GM19328 (cell line): ENCODE measurements around the gene ST14.
"Not testable (repeated sequence)": the region's sequence is repeated elsewhere in the genome, so short reads cannot be mapped to it uniquely, and the experiment has no call there.

Experiments
- ATAC-seq: cut with Tn5 transposase; IDR thresholded peaks from one replicate; pipeline ENCODE4 v1.9.1; 2021; ENCODE audit warnings: mild to moderate bottlenecking, moderate library complexity; ENCODE audit not compliant: unreplicated experiment

ST14 gene

DNA sequence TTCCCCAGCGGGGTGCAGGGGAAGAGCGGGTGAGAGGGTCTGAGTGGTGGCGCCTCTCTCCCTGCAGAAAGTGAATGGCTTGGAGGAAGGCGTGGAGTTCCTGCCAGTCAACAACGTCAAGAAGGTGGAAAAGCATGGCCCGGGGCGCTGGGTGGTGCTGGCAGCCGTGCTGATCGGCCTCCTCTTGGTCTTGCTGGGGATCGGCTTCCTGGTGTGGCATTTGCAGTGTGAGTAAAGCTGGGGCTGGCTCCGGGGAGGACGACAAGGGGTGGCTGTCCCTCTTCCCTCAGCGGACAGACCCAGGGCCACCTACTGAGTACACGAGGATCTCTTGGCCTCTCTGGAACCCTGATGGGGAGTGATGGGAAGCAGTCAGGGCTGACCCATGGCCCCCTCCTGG is 28.5 kb downstream of the ST14 start:
- ATAC-seq, result no peak

DNA sequence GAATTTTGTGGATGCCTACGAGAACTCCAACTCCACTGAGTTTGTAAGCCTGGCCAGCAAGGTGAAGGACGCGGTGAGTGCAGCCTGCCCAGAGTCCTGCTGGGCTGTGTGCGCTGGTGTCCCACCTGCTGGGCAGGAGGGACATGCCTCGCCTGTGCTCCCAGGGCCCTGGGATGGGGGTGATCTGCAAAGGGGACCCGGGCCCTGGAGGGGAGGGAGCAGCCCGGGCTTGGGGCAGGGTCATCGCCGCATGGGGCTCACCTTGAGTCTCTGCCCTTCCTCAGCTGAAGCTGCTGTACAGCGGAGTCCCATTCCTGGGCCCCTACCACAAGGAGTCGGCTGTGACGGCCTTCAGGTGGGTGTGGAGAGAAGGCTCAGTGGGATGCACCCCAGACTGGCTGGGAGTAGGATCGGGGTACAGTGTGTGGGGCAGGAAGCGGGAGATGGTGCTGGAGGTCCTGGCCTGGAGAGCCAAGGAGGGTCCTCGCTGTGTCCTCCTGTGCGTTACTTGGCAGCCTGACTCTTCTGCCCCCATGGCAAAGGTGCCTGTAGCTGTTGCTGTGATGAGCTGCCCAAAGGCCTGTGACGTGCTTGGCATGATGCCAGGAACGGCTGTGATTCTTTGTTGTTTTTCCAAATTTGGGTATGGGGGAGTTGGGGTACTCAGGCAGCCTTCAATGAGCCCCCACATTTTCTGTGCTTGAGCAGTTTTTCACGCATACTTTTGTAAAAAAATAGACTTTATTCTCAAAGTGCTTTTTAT is 29.2 kb downstream of the ST14 start:
- ATAC-seq, result no peak

DNA sequence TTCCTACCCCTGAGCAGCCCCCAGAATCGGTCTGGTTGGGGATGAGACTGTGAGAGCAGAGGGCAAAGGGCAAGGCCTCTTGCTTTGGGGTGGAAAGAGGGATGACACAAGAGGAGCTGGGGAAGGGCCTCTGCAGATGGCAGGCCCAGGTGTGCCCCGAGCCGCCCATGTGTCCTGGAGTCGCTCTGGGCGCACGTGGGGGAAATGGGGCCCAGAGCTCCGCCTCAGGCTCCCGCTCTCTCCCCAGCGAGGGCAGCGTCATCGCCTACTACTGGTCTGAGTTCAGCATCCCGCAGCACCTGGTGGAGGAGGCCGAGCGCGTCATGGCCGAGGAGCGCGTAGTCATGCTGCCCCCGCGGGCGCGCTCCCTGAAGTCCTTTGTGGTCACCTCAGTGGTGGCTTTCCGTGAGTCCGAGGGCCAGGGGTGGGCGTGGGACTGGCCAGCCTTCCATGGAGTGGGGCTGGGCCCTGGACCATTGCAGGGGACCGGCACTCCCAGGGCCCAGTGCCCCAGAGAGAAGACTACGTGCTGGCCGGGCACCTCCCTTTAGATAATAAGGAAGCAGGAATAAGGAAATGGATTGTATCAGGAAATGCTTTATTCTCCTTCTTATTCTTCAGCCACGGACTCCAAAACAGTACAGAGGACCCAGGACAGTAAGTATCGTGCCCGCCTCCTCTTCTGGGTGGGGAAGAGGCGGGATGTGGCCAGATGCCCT is 30.1 kb downstream of the ST14 start:
- no peak for ATAC-seq

DNA sequence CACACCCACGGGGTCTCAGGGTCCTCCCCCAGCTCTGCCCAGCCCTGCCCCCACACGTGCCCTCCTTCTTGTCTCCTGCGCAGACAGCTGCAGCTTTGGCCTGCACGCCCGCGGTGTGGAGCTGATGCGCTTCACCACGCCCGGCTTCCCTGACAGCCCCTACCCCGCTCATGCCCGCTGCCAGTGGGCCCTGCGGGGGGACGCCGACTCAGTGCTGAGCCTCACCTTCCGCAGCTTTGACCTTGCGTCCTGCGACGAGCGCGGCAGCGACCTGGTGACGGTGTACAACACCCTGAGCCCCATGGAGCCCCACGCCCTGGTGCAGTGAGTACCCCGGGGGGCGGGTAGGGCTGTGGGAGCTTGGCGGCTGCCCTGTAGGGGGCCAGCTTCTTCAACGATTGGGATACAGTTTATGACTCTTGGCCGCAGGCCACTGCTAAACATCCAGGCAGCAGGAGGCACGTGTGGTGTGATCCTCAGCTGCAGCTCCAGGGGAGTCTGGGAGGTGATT is 30.8 kb downstream of the ST14 start:
- ATAC-seq, result no peak

DNA sequence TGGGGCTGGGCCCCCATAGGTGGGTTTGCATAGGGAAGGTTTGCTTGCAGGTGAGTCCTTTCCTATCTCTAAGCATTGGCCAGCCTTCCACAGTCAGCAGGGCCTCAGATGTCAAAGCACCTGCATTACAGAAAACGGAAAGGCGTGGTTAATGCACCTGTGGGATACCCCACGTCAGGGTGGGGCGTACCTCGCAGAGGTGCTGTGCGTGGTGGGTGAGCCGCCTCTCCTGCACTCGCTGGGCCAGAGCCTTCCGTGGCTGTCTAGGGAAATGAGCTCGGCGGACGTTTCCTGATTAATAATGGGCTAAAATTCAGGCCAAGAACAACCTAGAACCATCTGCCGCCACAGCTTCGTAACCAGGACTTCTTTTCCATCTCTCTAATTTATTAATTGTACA is 32.3 kb downstream of the ST14 start:
- no peak for ATAC-seq

DNA sequence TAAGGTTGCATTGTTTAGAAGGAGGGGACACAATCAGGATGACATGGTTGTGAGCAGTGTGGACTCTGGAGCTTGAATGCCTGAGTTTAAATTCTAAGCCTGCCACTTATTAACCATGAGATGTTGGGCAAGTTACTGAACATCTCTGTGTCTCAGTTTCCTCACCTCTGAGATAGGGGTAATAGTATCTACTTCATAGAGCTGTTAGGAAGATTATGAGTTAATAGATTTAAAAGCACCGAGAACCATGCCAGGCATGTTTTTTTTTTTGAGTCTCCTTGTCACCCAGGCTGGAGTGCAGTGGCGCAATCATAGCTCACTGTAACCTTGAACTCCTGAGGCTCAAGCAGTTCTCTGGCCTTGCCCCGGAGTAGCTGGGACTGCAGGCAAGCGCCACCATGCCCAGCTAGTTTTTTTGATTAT is 33.3 kb downstream of the ST14 start:
- ATAC-seq, result no peak

DNA sequence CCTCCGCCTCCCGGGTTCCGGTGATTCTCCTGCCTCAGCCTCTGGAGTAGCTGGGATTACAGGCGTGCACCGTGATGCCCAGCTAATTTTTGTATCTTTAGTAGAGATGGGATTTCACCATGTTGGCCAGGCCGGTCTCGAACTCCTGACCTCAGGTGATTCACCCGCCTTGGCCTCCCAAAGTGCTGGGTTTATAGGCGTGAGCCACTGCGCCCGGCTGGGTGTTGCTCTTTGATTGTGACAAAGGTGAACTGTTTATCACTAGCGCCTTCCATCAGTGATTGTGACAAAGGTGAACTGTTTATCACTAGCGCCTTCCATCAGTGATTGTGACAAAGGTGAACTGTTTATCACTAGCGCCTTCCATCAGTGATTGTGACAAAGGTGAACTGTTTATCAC is 34.0 kb downstream of the ST14 start:
- ATAC-seq, result not testable (repeated sequence)

DNA sequence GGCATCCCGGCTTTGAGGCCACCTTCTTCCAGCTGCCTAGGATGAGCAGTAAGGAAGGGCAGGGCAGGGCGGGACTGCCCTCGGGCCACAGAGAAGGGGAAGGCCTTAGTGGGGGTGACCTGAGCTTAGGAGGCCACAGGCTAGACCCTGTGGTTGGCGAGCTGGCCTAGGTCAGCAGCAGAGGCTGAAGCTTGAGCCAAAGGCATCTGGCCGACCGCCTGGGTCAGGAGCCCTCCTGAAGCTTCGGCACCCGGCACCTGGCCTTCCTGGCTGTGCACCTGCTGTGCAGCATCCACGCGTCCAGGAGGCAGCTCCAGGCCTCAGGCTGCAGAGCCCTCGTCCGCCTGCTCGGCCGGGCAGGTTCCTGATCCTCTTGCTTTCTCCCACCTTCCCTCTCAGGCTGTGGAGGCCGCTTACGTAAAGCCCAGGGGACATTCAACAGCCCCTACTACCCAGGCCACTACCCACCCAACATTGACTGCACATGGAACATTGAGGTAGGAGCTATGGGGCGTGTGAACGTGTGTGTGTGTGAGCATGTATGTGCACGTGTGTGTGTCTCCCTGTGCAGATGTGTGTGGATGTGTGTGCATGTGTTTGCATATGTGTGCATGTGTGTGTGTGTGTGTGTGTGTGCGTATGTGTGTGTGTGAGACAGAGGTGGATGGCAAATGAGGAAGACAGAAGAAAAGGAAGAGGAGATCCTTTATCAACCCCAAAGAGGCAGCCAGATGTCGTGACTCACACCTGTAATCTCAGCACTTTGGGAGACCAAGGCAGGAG is 34.9 kb downstream of the ST14 start:
- no peak for ATAC-seq

DNA sequence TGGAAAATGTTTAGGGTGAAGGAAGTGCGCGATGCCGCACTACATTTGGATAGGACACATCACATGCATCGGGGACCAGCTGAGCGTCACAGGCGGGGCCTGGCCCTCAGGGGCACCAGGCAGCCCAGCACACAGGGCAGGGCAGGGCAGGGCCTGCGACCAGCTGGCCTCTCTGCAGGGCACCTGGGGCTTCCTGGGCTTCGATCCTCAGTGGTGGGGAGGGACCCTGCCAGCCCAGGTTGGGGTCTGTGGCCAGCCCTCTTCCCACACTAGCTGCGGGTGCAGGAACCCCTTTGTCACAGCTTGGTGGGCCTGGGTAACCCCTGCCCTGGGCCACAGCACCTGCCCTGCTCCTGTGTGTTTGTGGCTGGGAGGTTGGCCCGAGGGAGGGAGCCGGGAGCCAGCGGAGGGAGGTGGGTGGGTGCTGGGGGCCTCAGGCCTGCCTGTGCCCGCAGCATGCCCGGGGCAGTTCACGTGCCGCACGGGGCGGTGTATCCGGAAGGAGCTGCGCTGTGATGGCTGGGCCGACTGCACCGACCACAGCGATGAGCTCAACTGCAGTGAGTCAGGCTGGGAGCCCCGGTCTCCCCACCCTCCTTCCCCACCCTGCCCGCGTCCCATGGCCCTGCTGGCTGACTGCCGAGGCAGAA is 37.9 kb downstream of the ST14 start:
- no peak for ATAC-seq

DNA sequence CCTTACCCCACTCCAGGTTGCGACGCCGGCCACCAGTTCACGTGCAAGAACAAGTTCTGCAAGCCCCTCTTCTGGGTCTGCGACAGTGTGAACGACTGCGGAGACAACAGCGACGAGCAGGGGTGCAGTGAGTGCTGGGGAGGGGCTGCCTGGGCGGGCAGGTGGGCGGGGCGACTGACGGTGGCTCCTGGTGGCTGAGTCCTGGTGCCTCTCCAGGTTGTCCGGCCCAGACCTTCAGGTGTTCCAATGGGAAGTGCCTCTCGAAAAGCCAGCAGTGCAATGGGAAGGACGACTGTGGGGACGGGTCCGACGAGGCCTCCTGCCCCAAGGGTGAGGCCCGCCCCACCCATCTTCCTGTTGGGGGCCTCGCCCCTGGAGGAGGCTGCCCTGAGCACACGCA is 38.7 kb downstream of the ST14 start:
- no peak for ATAC-seq

DNA sequence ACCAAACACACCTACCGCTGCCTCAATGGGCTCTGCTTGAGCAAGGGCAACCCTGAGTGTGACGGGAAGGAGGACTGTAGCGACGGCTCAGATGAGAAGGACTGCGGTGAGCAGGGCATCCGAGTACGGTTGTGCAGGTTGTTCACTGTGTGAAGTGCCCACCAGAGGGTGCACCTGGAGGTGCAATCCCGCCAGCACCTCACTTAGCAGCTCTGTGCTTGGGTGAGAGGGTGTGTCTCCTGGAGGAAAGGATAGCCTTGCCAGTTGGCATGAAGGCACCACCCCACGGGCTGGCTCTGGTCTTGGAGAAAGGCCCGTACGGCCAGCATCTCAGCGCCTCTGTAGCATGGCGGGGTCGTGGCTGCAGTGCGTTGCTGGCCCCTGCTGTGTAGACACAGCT is 39.4 kb downstream of the ST14 start:
- ATAC-seq, result no peak

DNA sequence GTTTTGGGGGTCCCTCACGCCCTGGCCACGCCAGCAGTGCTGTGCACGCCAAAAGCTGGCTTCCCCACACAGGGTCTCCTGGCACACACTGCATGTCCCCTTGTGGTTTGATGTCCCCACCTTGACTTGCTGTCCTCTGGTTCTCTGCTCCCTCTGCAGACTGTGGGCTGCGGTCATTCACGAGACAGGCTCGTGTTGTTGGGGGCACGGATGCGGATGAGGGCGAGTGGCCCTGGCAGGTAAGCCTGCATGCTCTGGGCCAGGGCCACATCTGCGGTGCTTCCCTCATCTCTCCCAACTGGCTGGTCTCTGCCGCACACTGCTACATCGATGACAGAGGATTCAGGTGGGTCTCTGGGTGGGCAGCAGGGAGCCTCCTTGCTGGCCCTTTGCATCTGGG is 40.2 kb downstream of the ST14 start:
- ATAC-seq, result no peak

DNA sequence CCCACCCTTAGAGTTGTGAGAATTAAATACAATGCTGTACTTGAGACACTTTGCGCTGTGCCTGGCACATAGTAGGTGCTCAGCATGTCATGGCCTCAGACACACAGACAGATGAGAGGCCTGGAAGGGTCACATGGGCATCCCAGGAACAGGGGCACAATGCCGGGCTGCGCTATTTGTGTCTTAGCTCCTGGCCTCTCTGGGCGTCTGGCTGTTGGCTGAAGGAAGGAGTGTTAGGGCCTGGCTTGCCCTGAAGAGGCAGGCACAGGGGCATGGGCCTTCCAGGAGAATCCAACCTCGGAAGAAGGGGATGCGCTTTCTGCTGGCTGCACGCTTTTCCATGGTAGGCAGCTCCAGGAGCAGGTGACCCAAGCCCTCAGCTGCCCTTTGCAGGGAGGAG is 41.4 kb downstream of the ST14 start:
- ATAC-seq, result no peak

DNA sequence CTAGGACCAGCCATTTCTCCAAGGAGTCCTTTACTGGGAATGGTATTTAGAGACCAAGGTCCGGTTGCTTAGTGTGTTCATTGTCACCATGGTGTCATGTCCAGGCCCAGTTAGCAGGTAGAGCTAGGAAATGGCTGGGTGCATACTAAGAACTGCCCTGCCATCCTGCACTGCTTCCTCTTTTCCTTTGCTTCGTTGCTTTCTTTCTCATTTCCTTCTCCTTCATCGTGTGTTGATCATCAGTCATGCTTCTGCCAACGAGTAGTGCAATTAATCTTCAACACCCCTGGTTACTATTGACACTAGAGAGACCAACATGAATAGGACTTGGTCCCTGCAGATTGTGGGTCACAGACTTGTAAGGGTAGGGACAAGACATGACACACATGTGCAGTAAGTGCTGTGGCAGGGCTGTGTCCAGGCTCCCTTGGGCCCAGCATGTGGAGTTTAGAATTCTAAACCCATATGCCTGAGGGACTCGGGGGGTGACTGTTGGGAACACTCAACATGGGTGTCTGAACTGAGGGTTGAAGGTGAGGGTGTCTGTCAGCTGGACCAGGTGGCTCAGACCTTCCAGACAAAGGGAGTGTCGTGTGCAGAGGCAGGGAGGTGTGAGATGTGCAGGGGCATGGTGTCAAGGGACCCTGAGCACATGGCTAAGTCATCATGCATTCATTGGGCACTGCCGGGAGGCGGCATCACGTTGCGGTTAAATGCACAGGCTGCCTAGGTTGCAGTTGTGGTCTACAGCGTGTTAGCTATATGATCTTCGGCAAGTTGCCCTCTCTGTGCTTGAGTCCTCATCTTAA is 42.6 kb downstream of the ST14 start:
- no peak for ATAC-seq

DNA sequence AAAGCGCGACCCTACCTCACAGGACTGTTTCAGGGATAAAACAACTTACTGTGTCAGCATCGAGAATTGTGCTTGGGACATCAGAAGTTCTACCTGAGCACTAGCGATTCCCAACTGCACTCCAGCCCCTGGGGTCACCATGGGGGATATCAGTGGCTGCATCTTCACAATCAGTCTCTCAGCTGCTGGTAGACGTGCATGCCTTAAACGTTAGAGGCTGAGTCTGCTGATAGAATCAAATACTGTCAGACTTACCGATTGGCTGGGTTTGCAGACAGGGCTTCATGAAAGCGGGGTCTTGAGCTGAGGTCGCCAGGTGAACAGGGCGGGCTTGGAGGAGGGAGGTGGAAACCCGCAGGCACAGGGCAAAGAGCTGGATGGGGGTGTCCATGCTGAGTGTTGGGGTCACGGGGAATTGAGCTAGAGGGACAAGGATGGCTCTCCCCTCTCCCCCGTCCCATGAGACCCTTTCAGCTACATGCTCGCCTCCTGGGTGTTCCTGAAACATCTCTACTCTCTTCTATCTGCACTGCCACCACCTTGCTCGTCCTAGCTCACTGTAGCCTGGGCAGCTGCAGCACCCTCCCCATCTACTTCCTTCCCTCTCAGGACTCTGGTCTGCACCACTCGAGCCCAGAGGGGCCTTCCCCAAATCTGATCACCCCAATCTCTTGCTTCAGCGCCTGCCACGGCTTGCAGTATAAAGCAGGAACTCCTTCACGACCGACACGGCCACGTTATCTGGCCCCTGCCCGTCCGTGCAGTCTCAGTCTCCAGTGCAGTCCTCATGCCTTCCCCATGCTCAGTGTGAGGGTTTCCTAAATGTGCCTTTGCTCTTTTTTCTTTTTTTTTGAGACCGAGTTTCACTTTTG is 43.5 kb downstream of the ST14 start:
- no peak for ATAC-seq

DNA sequence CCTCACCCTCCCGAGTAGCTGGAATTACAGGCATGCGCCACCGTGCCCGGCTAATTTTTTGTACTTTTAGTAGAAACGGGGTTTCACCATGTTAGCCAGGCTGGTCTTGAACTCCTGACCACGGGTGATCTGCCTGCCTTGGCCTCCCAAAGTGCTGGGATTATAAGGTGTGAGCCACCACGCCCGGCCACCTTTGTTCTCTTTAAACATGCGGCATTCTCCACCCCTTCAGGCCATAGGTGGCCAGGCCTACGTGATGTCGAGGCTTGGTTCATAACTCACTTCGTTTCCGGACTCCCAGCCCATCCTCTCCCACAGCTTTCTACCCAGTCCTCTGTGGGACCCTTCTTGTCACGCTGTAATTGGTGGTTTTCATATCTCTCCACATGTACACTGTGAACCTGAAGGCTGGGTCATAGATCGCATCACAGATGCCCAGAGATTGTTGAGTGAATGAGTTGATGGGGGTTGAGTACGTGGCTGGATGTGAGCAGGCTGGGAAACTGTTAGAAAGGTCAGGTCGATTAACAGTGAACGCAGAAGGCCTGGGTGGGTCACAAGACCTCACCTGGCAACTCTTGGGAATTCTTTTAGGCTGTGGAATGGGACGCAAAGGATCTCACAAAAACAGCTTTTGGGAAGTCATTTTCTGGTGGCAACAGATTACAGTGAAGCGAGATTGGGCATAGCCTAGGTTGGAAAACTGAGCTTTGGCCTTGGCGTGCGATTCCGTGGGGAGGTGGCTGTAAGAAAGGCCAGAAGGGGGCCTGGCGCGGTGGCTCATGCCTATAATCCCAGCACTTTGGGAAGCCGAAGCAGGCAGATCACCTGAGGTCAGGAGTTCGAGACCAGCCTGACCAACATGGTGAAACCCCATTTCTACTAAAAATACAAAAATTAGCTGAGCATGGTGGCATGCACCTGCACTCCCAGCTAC is 44.5 kb downstream of the ST14 start:
- ATAC-seq, result no peak

DNA sequence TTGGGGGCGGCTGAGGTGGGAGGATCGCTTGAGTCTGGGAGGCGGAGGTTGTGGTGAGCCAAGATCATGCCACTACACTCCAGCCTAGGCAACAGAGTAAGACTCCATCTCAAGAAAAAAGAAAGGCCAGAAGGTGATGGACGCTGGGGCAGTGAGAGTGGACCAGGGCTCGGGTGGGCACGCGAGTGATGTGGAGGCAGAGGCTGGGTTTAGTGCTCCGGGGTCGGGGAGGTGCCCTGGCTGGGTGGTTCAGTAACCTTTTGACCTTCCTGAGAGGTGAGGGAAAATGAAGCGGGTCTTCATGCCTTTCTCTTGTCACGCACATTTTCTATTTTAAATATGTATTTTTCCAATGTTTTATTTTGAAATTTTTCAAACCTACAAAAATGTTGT is 45.1 kb downstream of the ST14 start:
- no peak for ATAC-seq

DNA sequence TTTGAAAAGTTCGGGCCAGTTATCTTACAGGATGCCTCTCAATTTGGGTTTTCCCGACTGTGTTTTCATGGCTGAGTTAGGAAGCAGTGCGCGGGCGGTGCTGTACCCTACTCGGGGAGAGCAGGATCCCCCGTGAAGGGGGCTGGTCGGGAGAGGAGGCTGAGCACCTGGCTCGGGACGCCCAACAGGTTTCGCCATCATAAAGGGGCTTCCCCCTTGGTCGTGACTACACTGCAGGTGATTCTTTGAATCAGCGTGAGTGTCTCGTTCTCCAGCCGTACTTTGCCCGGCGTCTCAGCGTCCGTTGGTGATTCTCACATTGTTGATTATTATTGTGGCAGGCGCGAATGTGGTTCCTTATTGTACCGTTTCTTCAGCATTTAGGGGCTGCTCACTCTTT is 46.6 kb downstream of the ST14 start:
- no peak for ATAC-seq
